WTC11 (cell line): ENCODE data around the gene YPEL1. TPM values are rescaled to one million over a fixed set of nuclear protein-coding genes. Genes with fewer than 3 reads are reported as not detected.

Source experiments
- ATAC-seq: fragments of 200-7000 bp; cut with Tn5 transposase; 2 replicates; pipeline ENCODE4 v1.10.0; 2021; ENCODE audit warnings: mild to moderate bottlenecking, moderate library complexity
- CTCF ChIA-PET: fragments of 300-600 bp; sonication (Branson Sonifier 250); formaldehyde crosslinking; loops from one replicate; lab custom pipeline; 2021; ENCODE audit warnings: antibody characterized with exemption; lab: Charles Lee
- POLR2A ChIA-PET: fragments of 350-600 bp; sonication (Branson Sonifier 250); formaldehyde crosslinking; loops from one replicate; lab custom pipeline; 2021; ENCODE audit warnings: antibody characterized with exemption; lab: Charles Lee
- DNase-seq: peaks from one replicate; pipeline ENCODE4 v3.0.0; 2021; ENCODE audit warnings: low spot score
- H3K27ac Mint-ChIP-seq: 2 replicates; pipeline ENCODE4 v1.8.0; 2021; ENCODE audit warnings: mixed read lengths
- H3K27me3 Mint-ChIP-seq: 2 replicates; pipeline ENCODE4 v1.8.0; 2021; ENCODE audit warnings: low read depth, mild to moderate bottlenecking, moderate library complexity, mixed read lengths
- H3K36me3 Mint-ChIP-seq: 2 replicates; pipeline ENCODE4 v1.8.0; 2021; ENCODE audit warnings: mixed read lengths
- H3K4me1 Mint-ChIP-seq: 2 replicates; pipeline ENCODE4 v1.8.0; 2022; ENCODE audit warnings: mixed read lengths
- H3K4me3 Mint-ChIP-seq: 2 replicates; pipeline ENCODE4 v1.8.0; 2021; ENCODE audit warnings: mild to moderate bottlenecking, moderate library complexity, mixed read lengths
- H3K9me3 Mint-ChIP-seq: 2 replicates; pipeline ENCODE4 v1.8.0; 2021; ENCODE audit warnings: mixed read lengths
- FOXP1 ChIP-seq: sonication (generic); formaldehyde crosslinking; IDR thresholded peaks from 2 replicates; pipeline ENCODE4 v1.8.0; 2022; ENCODE audit warnings: missing genetic modification reagents, mild to moderate bottlenecking, moderate library complexity, borderline replicate concordance
- JAZF1 ChIP-seq: fragments of 250-450 bp; sonication (Bioruptor Pico); IDR thresholded peaks from 2 replicates; pipeline ENCODE4 v1.9.0; 2021; ENCODE audit warnings: moderate library complexity, mild to moderate bottlenecking, inconsistent platforms
- KAT7 ChIP-seq: sonication (generic); formaldehyde crosslinking; IDR thresholded peaks from 2 replicates; pipeline ENCODE4 v1.8.1; 2023; ENCODE audit warnings: missing genetic modification reagents, mild to moderate bottlenecking, borderline replicate concordance
- NR2C2 ChIP-seq: sonication (generic); formaldehyde crosslinking; IDR thresholded peaks from 2 replicates; pipeline ENCODE4 v1.8.0; 2022; ENCODE audit warnings: mild to moderate bottlenecking, missing genetic modification reagents
- SP1 ChIP-seq: sonication (generic); formaldehyde crosslinking; conservative IDR thresholded peaks from 2 replicates; pipeline ENCODE4 v1.8.1; 2022; ENCODE audit warnings: missing genetic modification reagents
- ZNF121 ChIP-seq: sonication (generic); formaldehyde crosslinking; IDR thresholded peaks from 2 replicates; pipeline ENCODE4 v1.8.0; 2023; ENCODE audit warnings: missing genetic modification reagents
- ZNF263 ChIP-seq: sonication (generic); formaldehyde crosslinking; IDR thresholded peaks from 2 replicates; pipeline ENCODE4 v1.8.1; 2022; ENCODE audit warnings: low read depth, mild to moderate bottlenecking, moderate library complexity, missing genetic modification reagents
- ZNF423 ChIP-seq: fragments of 250-450 bp; sonication (Bioruptor Pico); IDR thresholded peaks from 2 replicates; pipeline ENCODE4 v2.1.2; 2022; ENCODE audit warnings: mild to moderate bottlenecking, moderate library complexity
- total RNA-seq: library from RNA; stranded (reverse); gene quantifications from 3 replicates; pipeline ENCODE4 v1.2.3, GENCODE V29; 2021
- TF ChIP-seq, protein P1 (sequence below): sonication (generic); formaldehyde crosslinking; IDR thresholded peaks from 2 replicates; pipeline ENCODE4 v1.8.1; 2023; ENCODE audit warnings: mild to moderate bottlenecking, missing genetic modification reagents
- TF ChIP-seq, protein P2 (sequence below): sonication (generic); formaldehyde crosslinking; IDR thresholded peaks from 2 replicates; pipeline ENCODE4 v1.8.1; 2023; ENCODE audit warnings: mild to moderate bottlenecking, moderate library complexity, missing genetic modification reagents
- TF ChIP-seq, protein P3 (sequence below): fragments of 200-600 bp; IDR thresholded peaks from 2 replicates; pipeline ENCODE4 v1.8.0; 2022; ENCODE audit warnings: antibody characterized with exemption
- TF ChIP-seq, protein P4 (sequence below): fragments of 250-450 bp; sonication (Bioruptor Pico); IDR thresholded peaks from 2 replicates; pipeline ENCODE4 v1.8.0; 2021; ENCODE audit warnings: mild to moderate bottlenecking
- TF ChIP-seq, protein P5 (sequence below): fragments of 250-450 bp; sonication (Bioruptor Pico); IDR thresholded peaks from 2 replicates; pipeline ENCODE4 v1.9.0; 2021; ENCODE audit warnings: moderate library complexity, mild to moderate bottlenecking, inconsistent platforms, borderline replicate concordance

Gene YPEL1
- total RNA-seq, 1 experiment from 2014 or later: 7.7 TPM

DNA sequence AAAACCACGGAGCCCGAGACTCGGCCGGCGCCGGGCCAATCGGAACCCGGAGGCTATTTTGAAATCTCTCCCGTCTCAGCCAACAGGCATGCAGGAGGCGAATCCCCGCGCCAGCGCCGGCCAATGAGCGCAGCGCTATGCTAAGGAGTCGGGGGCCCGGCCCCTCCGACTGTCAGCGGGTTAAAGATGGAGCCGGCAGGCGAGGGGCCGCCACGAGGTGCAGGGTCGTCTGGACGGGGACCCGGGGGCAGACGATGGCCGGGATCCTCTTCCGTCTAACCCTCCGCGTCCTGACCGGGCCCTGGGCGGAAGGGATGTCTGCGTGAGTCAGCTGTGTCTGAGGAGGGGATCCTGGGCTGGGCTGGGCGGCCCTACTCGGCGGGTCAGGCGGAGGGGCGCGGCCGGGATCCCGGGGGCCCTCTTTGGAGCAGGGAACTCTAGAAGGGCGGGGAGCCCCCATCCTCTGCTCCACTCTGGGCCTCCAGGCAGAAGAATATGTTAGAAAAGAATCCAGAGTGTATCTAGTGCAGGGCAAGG lies 83.5 kb downstream of the YPEL1 start (continued):
- TF ChIP-seq, protein P1, sequence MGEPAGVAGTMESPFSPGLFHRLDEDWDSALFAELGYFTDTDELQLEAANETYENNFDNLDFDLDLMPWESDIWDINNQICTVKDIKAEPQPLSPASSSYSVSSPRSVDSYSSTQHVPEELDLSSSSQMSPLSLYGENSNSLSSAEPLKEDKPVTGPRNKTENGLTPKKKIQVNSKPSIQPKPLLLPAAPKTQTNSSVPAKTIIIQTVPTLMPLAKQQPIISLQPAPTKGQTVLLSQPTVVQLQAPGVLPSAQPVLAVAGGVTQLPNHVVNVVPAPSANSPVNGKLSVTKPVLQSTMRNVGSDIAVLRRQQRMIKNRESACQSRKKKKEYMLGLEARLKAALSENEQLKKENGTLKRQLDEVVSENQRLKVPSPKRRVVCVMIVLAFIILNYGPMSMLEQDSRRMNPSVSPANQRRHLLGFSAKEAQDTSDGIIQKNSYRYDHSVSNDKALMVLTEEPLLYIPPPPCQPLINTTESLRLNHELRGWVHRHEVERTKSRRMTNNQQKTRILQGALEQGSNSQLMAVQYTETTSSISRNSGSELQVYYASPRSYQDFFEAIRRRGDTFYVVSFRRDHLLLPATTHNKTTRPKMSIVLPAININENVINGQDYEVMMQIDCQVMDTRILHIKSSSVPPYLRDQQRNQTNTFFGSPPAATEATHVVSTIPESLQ (CRISPR knock-in tag): no peak
- TF ChIP-seq, protein P2, sequence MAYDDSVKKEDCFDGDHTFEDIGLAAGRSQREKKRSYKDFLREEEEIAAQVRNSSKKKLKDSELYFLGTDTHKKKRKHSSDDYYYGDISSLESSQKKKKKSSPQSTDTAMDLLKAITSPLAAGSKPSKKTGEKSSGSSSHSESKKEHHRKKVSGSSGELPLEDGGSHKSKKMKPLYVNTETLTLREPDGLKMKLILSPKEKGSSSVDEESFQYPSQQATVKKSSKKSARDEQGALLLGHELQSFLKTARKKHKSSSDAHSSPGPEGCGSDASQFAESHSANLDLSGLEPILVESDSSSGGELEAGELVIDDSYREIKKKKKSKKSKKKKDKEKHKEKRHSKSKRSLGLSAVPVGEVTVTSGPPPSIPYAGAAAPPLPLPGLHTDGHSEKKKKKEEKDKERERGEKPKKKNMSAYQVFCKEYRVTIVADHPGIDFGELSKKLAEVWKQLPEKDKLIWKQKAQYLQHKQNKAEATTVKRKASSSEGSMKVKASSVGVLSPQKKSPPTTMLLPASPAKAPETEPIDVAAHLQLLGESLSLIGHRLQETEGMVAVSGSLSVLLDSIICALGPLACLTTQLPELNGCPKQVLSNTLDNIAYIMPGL (CRISPR knock-in tag): peak; percentile 23; the same call in 1 of the 2 replicates
- TF ChIP-seq FOXP1 (CRISPR knock-in tag) (peak; percentile 64; the same call in 1 of the 2 replicates), ZNF121 (CRISPR knock-in tag) (no peak), ZNF263 (CRISPR knock-in tag) (no peak)
- TF ChIP-seq, protein P3, sequence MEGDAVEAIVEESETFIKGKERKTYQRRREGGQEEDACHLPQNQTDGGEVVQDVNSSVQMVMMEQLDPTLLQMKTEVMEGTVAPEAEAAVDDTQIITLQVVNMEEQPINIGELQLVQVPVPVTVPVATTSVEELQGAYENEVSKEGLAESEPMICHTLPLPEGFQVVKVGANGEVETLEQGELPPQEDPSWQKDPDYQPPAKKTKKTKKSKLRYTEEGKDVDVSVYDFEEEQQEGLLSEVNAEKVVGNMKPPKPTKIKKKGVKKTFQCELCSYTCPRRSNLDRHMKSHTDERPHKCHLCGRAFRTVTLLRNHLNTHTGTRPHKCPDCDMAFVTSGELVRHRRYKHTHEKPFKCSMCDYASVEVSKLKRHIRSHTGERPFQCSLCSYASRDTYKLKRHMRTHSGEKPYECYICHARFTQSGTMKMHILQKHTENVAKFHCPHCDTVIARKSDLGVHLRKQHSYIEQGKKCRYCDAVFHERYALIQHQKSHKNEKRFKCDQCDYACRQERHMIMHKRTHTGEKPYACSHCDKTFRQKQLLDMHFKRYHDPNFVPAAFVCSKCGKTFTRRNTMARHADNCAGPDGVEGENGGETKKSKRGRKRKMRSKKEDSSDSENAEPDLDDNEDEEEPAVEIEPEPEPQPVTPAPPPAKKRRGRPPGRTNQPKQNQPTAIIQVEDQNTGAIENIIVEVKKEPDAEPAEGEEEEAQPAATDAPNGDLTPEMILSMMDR: no peak

DNA sequence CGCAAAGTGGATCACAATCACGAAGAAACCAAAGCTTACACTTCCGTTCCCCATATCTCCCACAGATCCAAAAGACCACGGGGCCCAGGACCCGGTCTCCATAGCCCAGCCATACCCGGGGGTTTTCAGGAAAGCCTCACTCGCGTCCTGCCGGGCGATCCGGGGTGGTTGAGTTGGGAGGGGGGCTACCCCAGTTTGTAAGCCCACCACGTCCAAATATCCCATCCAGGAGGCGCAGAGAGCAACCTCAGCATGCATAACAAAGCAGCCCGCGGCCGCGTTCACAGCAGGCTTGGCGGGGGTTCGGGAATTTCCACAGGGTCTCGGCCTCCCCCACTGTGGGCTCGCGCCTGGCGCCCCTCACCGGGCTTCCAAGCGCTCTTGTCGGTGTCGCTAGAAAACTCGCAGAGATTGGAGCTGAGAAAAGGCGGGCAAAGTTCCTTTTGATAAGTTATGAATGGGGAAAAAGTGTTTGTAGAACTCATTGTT lies 84.0 kb downstream of the YPEL1 start:
- Mint-ChIP-seq H3K36me3 (peaks cover 25% of the 10 kb centered on the region), H3K4me1 (peaks cover 24% of the 10 kb centered on the region), H3K9me3 (no peaks in the 10 kb centered on the region), H3K4me3 (peak overlapping the region; percentile 92), H3K27me3 (no peaks in the 10 kb centered on the region), H3K27ac (peak overlapping the region; percentile 95)
- DNase-seq (no peak), ATAC-seq (peak; percentile 9)
- TF ChIP-seq KAT7 (CRISPR knock-in tag) (peak; percentile 51; the same call in 1 of the 2 replicates), NR2C2 (CRISPR knock-in tag) (no peak), ZNF423 (CRISPR knock-in tag) (peak; percentile 72), JAZF1 (peak; percentile 29; the same call in 1 of the 2 replicates)
- POLR2A ChIA-PET: interaction anchor here (2.6 kb wide), 1 partner anchor 9 kb away, joined by 11 read pairs; the partner anchor contains the start of gene SDF2L1
- CTCF ChIA-PET: interaction anchor here (1.0 to 4.3 kb wide), 6 partner anchors 9 to 287 kb away, joined by 3 to 40 read pairs (median 4); partner anchors contain the start of genes PPIL2, SDF2L1 and YDJC

DNA sequence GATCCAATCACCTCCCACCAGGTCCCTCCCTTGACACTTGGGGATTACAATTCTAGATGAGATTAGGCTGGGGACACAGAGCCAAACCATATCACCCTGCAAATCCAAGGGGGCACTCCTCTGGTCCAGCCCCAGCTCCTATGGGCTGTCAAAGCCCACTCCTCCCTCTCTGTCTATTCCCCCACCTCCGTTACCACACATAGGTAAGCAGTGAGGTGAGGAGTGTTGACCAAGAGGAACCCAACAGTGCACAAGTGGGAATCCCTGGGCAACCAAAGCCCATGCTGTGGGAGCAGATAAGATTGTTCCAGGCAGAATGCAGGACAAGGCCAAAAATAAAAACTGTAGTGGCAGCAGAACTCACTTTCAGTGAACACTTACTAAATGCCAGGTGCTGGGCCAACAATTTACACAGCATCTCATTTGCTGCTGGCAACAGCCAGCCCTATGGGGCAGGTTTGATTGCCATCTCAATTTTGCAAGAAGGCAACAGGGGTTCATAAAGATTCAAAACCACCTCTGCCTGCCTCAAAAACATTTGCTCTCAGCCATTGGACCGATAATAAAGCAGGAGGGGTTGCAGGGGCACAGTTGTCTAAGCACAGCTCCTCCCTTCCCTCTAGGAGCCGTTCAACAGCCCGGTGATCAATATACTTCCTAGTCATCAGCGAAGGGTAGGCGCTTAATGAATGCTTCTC lies 84.6 kb downstream of the YPEL1 start:
- H3K4me1 Mint-ChIP-seq: peaks cover 24% of the 10 kb centered on the region
- DNase-seq: no peak
- no peaks in the 10 kb centered on the region for H3K9me3 Mint-ChIP-seq
- no peaks in the 10 kb centered on the region for H3K27me3 Mint-ChIP-seq
- ChIA-PET CTCF (interaction anchor here (1.0 to 4.3 kb wide), 6 partner anchors 9 to 288 kb away, joined by 3 to 40 read pairs (median 4); partner anchors contain the start of genes SDF2L1 and YDJC), POLR2A (interaction anchor here (2.6 kb wide), 1 partner anchor 9 kb away, joined by 11 read pairs; the partner anchor contains the start of gene SDF2L1)
- peak overlapping the region; percentile 95 for H3K27ac Mint-ChIP-seq
- 0 out of 2 replicates have a peak, but pooled peaks have one; percentile 8 for TF ChIP-seq SP1
- TF ChIP-seq, protein P4, sequence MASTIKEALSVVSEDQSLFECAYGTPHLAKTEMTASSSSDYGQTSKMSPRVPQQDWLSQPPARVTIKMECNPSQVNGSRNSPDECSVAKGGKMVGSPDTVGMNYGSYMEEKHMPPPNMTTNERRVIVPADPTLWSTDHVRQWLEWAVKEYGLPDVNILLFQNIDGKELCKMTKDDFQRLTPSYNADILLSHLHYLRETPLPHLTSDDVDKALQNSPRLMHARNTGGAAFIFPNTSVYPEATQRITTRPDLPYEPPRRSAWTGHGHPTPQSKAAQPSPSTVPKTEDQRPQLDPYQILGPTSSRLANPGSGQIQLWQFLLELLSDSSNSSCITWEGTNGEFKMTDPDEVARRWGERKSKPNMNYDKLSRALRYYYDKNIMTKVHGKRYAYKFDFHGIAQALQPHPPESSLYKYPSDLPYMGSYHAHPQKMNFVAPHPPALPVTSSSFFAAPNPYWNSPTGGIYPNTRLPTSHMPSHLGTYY (CRISPR knock-in tag): no peak
- TF ChIP-seq, protein P5, sequence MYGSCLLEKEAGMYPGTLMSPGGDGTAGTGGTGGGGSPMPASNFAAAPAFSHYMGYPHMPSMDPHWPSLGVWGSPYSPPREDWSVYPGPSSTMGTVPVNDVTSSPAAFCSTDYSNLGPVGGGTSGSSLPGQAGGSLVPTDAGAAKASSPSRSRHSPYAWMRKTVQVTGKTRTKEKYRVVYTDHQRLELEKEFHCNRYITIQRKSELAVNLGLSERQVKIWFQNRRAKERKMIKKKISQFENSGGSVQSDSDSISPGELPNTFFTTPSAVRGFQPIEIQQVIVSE: no peak
- TF ChIP-seq, all 79 proteins: peak for 1
- H3K4me3 Mint-ChIP-seq: peak overlapping the region; percentile 92
- peaks cover 30% of the 10 kb centered on the region for H3K36me3 Mint-ChIP-seq
- 0 out of 2 replicates have a peak, but pooled peaks have one; percentile 1 for ATAC-seq
